Mesothelial cell of epicardium (in vitro differentiated cells): ENCODE measurements around the gene ALG9. TPM values are rescaled to one million over a fixed set of nuclear protein-coding genes. Genes with fewer than 3 reads are reported as not detected.

Experiments
- DNase-seq, 2 experiments: peaks; one replicate each; pipeline ENCODE4 v3.0.0; 2021; ENCODE audit warnings: low spot score in 2 of 2; ENCODE audit not compliant: unreplicated experiment in 2 of 2
- H3K27ac Mint-ChIP-seq: 2 replicates; pipeline ENCODE4 v1.8.0; 2021; ENCODE audit warnings: mixed read lengths
- H3K27me3 Mint-ChIP-seq: 2 replicates; pipeline ENCODE4 v1.8.0; 2021; ENCODE audit warnings: low read depth, mixed read lengths
- H3K36me3 Mint-ChIP-seq: 2 replicates; pipeline ENCODE4 v1.8.0; 2021; ENCODE audit warnings: mixed read lengths
- H3K4me1 Mint-ChIP-seq: 2 replicates; pipeline ENCODE4 v1.8.0; 2021; ENCODE audit warnings: mixed read lengths
- H3K4me3 Mint-ChIP-seq: 2 replicates; pipeline ENCODE4 v1.8.0; 2021; ENCODE audit warnings: mild to moderate bottlenecking, moderate library complexity, mixed read lengths
- H3K9me3 Mint-ChIP-seq: 2 replicates; pipeline ENCODE4 v1.8.0; 2021; ENCODE audit warnings: mixed read lengths
- CTCF ChIP-seq: fragments of 200-600 bp; sonication (generic); IDR thresholded peaks from one replicate; pipeline ENCODE4 v1.5.0; 2021; ENCODE audit warnings: antibody characterized with exemption; ENCODE audit not compliant: unreplicated experiment
- total RNA-seq: library from RNA; stranded (reverse); gene quantifications from 3 replicates; pipeline ENCODE4 v1.2.1, GENCODE V29; 2021

ALG9 gene
- total RNA-seq, 1 donor from 2014 or later, result 50.6 TPM

GRCh38 chr11:111916768-111917167 is 45.4 kb upstream of the ALG9 start:
- peaks cover 4% of the 10 kb centered on the region for H3K27me3 Mint-ChIP-seq
- H3K4me1 Mint-ChIP-seq, result peaks cover 19% of the 10 kb centered on the region
- no peaks in the 10 kb centered on the region for H3K36me3 Mint-ChIP-seq
- H3K4me3 Mint-ChIP-seq, result no peak overlapping the region
- H3K27ac Mint-ChIP-seq, result no peak overlapping the region
- no peak for TF ChIP-seq CTCF
- DNase-seq, result no peak
- H3K9me3 Mint-ChIP-seq, result no peaks in the 10 kb centered on the region

GRCh38 chr11:111913997-111914396 is 42.6 kb upstream of the ALG9 start:
- no peaks in the 10 kb centered on the region for H3K9me3 Mint-ChIP-seq
- no peak overlapping the region for H3K4me3 Mint-ChIP-seq
- H3K27ac Mint-ChIP-seq, result no peak overlapping the region
- peaks cover 4% of the 10 kb centered on the region for H3K27me3 Mint-ChIP-seq
- peaks cover 39% of the 10 kb centered on the region for H3K4me1 Mint-ChIP-seq
- DNase-seq, result no peak
- TF ChIP-seq CTCF, result no peak
- no peaks in the 10 kb centered on the region for H3K36me3 Mint-ChIP-seq

- H3K4me3 Mint-ChIP-seq, result no peak overlapping the region
- no peaks in the 10 kb centered on the region for H3K9me3 Mint-ChIP-seq
- H3K27me3 Mint-ChIP-seq, result peaks cover 4% of the 10 kb centered on the region
- DNase-seq, result no peak
- TF ChIP-seq CTCF, result no peak
- no peaks in the 10 kb centered on the region for H3K36me3 Mint-ChIP-seq
- peaks cover 31% of the 10 kb centered on the region for H3K4me1 Mint-ChIP-seq
- no peak overlapping the region for H3K27ac Mint-ChIP-seq
These were observed 41.9 kb upstream of the ALG9 start for GRCh38 chr11:111913031-111913861.

- no peaks in the 10 kb centered on the region for H3K36me3 Mint-ChIP-seq
- H3K9me3 Mint-ChIP-seq, result no peaks in the 10 kb centered on the region
- peak within 1 kb of the TSS; percentile 78 for H3K27ac Mint-ChIP-seq
- DNase-seq, result no peak
- no peak within 1 kb of the TSS for H3K4me3 Mint-ChIP-seq
- no peak for TF ChIP-seq CTCF
- peaks cover 4% of the 10 kb centered on the region for H3K27me3 Mint-ChIP-seq
- peaks cover 27% of the 10 kb centered on the region for H3K4me1 Mint-ChIP-seq
These were observed 41.2 kb upstream of the ALG9 start, which contains the start of gene HSPB2 for GRCh38 chr11:111912535-111912934. Gene HSPB2, plus strand, starts transcription at chr11:111912734. Its CDS starts 96 bp downstream, at chr11:111912830.

GRCh38 chr11:111911563-111912401 is 40.4 kb upstream of the ALG9 start, which contains the start of gene CRYAB:
Gene CRYAB, minus strand, starts transcription at chr11:111911770. Its CDS starts 46 bp downstream, at chr11:111911724.
- Mint-ChIP-seq H3K4me3 (no peak within 1 kb of the TSS), H3K36me3 (no peaks in the 10 kb centered on the region), H3K27ac (peak within 1 kb of the TSS; percentile 78), H3K27me3 (peaks cover 4% of the 10 kb centered on the region), H3K9me3 (no peaks in the 10 kb centered on the region), H3K4me1 (peaks cover 27% of the 10 kb centered on the region)
- DNase-seq, result peak in 1 of 2 experiments; percentile 51
- no peak for TF ChIP-seq CTCF
